ENCODE data around the gene AFDN. TPM values are rescaled to one million over a fixed set of nuclear protein-coding genes. Genes with fewer than 3 reads are reported as not detected.

The AFDN gene
- total RNA-seq, 1 experiment from 2014 or later, result 108 TPM

DNA sequence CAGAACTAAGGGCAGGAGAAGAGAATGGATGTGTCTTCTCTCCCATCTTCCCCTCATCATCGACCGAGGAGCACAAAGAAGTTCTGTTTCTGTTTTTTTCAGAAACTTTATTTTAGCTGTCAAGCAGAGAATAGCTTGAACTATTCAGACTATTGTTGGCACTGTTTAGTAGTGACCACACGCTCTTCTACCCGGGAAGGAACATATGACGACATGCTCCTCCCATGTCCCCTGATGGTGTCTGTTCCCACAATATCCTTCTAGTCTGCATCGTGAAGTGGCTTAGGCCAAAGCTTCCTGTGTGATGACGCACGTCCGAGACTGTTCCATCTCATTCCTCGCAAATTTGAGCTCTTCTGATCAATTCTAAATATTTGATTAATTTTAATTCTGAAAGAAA, 143.5 kb downstream of the AFDN start:
- no peaks in the 10 kb centered on the region for H3K27me3 ChIP-seq (ENCODE audit: insufficient read depth, low read depth)
- H3F3A ChIP-seq (ENCODE audit: insufficient read depth, low read depth), result no peaks in the 10 kb centered on the region
- no peaks in the 10 kb centered on the region for H3K4me1 ChIP-seq (replicated peaks; ENCODE audit: insufficient read depth)
- peaks cover 6% of the 10 kb centered on the region; the same call in 1 of the 2 replicates for H3K36me3 ChIP-seq (ENCODE audit: low read depth)
- CTCF ChIA-PET, result no interaction called here
- no peak overlapping the region for H3K4me3 ChIP-seq
- no peaks in the 10 kb centered on the region for H3K9me2 ChIP-seq (ENCODE audit: insufficient read depth)
- BruUV-seq (replicated peaks), result no TSS peak
- no peaks in the 10 kb centered on the region for H3K9me3 ChIP-seq (ENCODE audit: insufficient read depth, low read depth)
- H2AFZ ChIP-seq, result no peak overlapping the region
- POLR2A ChIA-PET (ENCODE audit: unreplicated experiment), result no interaction called here
- peaks cover 8% of the 10 kb centered on the region for H4K20me1 ChIP-seq (ENCODE audit: insufficient read depth)
- no peak overlapping the region for H3K4me2 ChIP-seq
- H3K79me2 ChIP-seq (ENCODE audit: low read depth), result no peaks in the 10 kb centered on the region
- no peak for DNase-seq
- no peak overlapping the region for H3K27ac ChIP-seq
- TF ChIP-seq, protein P1, sequence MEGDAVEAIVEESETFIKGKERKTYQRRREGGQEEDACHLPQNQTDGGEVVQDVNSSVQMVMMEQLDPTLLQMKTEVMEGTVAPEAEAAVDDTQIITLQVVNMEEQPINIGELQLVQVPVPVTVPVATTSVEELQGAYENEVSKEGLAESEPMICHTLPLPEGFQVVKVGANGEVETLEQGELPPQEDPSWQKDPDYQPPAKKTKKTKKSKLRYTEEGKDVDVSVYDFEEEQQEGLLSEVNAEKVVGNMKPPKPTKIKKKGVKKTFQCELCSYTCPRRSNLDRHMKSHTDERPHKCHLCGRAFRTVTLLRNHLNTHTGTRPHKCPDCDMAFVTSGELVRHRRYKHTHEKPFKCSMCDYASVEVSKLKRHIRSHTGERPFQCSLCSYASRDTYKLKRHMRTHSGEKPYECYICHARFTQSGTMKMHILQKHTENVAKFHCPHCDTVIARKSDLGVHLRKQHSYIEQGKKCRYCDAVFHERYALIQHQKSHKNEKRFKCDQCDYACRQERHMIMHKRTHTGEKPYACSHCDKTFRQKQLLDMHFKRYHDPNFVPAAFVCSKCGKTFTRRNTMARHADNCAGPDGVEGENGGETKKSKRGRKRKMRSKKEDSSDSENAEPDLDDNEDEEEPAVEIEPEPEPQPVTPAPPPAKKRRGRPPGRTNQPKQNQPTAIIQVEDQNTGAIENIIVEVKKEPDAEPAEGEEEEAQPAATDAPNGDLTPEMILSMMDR (conservative IDR thresholded peaks at IDR 0.05), result no peak
- no peak for TF ChIP-seq EZH2 (IDR thresholded peaks at IDR 0.05; ENCODE audit: low read depth)
- intact Hi-C loops (cut with micrococcal nuclease; ENCODE audit: unreplicated experiment), result no loop called here

DNA sequence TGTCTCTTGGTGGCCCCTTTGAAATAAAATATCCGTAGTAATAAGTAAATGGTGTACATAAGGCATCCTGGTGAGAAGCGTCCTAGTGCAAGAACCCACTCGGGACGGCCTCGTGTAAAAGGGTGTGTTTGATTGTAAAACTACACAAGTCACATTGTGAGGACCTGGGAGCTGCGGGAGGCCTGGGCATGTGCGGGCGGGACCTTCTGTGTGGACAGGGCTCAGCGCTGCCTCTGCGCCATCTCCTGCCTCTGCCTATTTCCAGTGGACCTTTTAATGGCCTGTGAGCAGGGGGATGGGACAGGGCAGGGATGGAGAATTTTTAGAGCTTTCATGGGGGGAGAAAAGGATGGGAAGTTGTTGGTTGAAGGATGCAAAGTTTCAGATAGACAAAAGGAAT, 145.5 kb downstream of the AFDN start:
- Histone ChIP-seq H3K9me3 (ENCODE audit: insufficient read depth, low read depth) (no peaks in the 10 kb centered on the region), H3K27me3 (ENCODE audit: insufficient read depth, low read depth) (no peaks in the 10 kb centered on the region), H3K4me1 (replicated peaks; ENCODE audit: insufficient read depth) (no peaks in the 10 kb centered on the region), H4K20me1 (ENCODE audit: insufficient read depth) (peaks cover 8% of the 10 kb centered on the region), H3K27ac (no peak overlapping the region), H3K79me2 (ENCODE audit: low read depth) (no peaks in the 10 kb centered on the region), H3K9me2 (ENCODE audit: insufficient read depth) (no peaks in the 10 kb centered on the region), H3F3A (ENCODE audit: insufficient read depth, low read depth) (no peaks in the 10 kb centered on the region), H3K4me3 (no peak overlapping the region), H2AFZ (no peak overlapping the region), H3K4me2 (no peak overlapping the region), H3K36me3 (ENCODE audit: low read depth) (peaks cover 6% of the 10 kb centered on the region; the same call in 1 of the 2 replicates)
- TF ChIP-seq, protein P1 (conservative IDR thresholded peaks at IDR 0.05), result no peak
- no peak for TF ChIP-seq EZH2 (IDR thresholded peaks at IDR 0.05; ENCODE audit: low read depth)
- no peak for DNase-seq
- ChIA-PET CTCF (no interaction called here), POLR2A (ENCODE audit: unreplicated experiment) (no interaction called here)
- no TSS peak for BruUV-seq (replicated peaks)
- intact Hi-C loops (cut with micrococcal nuclease; ENCODE audit: unreplicated experiment), result no loop called here

DNA sequence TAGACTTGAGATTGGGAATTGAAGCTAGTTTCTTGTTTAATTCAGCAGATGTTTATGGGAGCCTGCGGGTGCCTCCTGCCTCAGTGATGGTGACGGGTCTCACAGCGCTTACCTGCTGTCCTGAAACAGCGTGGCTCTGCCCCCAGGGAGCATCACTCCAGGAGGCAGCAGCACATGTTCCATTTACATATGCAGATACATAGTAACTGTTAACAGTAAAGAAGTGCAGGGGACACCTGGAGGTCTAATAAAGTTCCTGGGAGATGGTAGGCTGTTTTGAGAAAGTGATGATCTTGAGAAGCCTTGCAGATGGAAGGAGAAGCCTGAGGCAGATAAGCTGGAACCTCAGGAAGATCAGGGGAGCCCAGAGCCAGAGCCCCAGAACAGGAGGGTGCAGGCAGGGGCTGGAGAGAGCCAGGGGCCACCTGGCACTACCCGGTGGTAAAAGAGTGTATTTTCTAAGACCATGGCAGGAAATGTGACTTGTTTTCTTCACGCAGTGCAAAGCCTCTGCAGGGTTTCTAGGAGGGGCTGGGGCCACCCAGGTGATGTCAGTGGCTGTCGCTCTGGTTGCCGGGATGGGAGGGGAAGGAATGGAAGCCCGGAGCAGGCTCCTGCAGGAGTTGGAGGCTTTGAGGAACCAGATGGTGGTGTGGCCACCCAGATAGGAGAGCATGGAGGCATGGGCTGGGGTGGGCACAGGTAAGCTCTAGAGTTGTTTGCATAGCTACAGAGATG, 146.6 kb downstream of the AFDN start:
- Histone ChIP-seq H4K20me1 (ENCODE audit: insufficient read depth) (peaks cover 8% of the 10 kb centered on the region), H3F3A (ENCODE audit: insufficient read depth, low read depth) (no peaks in the 10 kb centered on the region), H3K9me2 (ENCODE audit: insufficient read depth) (no peaks in the 10 kb centered on the region), H3K4me1 (replicated peaks; ENCODE audit: insufficient read depth) (no peaks in the 10 kb centered on the region), H3K4me3 (no peak overlapping the region), H3K79me2 (ENCODE audit: low read depth) (no peaks in the 10 kb centered on the region), H3K9me3 (ENCODE audit: insufficient read depth, low read depth) (no peaks in the 10 kb centered on the region), H3K36me3 (ENCODE audit: low read depth) (0 out of 2 replicates have a peak, but pooled peaks cover 6% of the 10 kb centered on the region), H3K4me2 (no peak overlapping the region), H3K27me3 (ENCODE audit: insufficient read depth, low read depth) (no peaks in the 10 kb centered on the region), H3K27ac (no peak overlapping the region), H2AFZ (no peak overlapping the region)
- BruUV-seq (replicated peaks), result no TSS peak
- intact Hi-C loops (cut with micrococcal nuclease; ENCODE audit: unreplicated experiment), result no loop called here
- TF ChIP-seq, protein P1 (conservative IDR thresholded peaks at IDR 0.05), result no peak
- TF ChIP-seq EZH2 (IDR thresholded peaks at IDR 0.05; ENCODE audit: low read depth), result no peak
- POLR2A ChIA-PET (ENCODE audit: unreplicated experiment), result no interaction called here
- no peak for DNase-seq
- CTCF ChIA-PET, result no interaction called here

Measured in PC-9 (cell line).